Measurements from ENCODE around the gene IFI35.
"Not testable (repeated sequence)": the region's sequence is repeated elsewhere in the genome, so short reads cannot be mapped to it uniquely, and the experiment has no call there.

Gene IFI35

GRCh38 chr17:43024407-43025289 lies 18.1 kb downstream of the IFI35 start, which contains the start of gene RND2:
RND2 (plus strand) TSS chr17:43025231; CDS start chr17:43025348, 117 bp downstream.
- peak; percentile 97 for DNase-seq (ENCODE audit: low spot score)

DNA sequence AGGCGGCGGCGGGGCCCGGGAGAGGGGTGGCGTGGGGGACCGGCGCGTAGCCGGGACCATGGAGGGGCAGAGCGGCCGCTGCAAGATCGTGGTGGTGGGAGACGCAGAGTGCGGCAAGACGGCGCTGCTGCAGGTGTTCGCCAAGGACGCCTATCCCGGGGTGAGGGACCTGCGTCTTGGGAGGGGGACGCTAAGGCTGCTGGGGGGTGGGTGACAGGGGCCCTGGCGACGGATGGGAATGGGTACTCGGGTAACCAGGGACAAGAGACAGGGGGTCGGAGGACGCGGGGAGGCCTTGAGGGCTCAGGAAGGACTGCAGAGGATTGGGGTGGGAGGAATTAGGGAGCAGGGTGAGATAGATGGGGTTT lies 18.7 kb downstream of the IFI35 start:
- DNase-seq (ENCODE audit: low spot score): no peak

DNA sequence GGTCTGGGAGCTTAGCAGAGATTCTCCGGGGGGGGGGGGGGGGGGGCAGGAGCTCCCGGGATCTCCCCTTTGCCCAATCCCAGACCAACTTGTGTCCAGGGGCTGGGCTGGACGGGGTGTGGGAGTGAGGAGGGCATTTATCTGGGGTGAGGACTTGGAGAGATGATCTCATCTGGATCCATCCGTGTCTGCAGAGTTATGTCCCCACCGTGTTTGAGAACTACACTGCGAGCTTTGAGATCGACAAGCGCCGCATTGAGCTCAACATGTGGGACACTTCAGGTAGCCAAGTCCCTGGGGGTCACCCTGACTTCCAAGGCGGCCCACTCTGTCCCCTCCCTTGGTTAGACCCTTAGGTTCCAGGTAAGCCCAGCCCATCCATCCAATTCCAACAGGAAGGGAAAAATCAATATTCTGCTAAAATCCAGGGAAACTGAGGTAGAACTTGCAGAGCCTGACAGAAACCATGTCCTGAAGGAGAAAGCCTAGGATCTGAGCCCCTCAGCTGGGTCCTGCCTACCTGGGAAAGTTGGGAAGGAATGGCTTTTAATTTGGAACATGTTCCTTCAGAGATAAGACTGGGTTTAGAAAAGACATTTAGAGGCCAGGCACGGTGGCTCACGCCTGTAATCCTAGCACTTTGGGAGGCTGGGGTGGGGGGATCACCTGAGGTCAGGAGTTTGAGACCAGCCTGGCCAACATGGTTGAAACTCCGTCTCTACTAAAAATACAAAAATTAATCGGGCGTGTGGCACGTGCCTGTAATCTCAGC lies 19.4 kb downstream of the IFI35 start:
- no peak for DNase-seq (ENCODE audit: low spot score)

GRCh38 chr17:43026595-43026994 lies 20.0 kb downstream of the IFI35 start:
- DNase-seq (ENCODE audit: low spot score): no peak

- no peak for DNase-seq (ENCODE audit: low spot score)
Measured at GRCh38 chr17:43027091-43028032, 20.8 kb downstream of the IFI35 start.

DNA sequence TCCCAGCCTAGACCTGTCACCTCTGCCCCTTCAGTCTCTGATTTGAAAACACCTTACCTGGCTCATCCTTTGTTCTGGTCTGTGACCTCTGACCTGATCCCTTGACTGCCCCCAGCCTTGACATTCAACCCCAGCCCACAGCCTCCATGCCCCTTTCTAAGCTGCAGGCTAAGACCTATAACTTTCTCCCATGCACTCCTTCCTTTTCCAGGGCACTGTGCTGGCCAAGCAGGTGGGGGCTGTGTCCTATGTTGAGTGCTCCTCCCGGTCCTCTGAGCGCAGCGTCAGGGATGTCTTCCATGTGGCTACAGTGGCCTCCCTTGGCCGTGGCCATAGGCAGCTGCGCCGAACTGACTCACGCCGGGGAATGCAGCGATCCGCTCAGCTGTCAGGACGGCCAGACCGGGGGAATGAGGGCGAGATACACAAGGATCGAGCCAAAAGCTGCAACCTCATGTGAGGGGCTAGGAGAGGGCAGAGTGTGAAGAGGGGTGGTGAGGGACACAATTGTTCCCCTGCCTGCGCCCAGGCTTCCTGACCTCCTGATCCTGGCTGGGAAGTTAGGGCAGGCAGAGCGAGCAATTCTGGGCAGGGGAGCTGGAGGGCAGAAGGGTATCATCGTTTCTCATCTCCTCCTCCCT lies 21.8 kb downstream of the IFI35 start:
- DNase-seq (ENCODE audit: low spot score): no peak

GRCh38 chr17:43030137-43030767 lies 23.7 kb downstream of the IFI35 start:
- DNase-seq (ENCODE audit: low spot score): no peak

DNA sequence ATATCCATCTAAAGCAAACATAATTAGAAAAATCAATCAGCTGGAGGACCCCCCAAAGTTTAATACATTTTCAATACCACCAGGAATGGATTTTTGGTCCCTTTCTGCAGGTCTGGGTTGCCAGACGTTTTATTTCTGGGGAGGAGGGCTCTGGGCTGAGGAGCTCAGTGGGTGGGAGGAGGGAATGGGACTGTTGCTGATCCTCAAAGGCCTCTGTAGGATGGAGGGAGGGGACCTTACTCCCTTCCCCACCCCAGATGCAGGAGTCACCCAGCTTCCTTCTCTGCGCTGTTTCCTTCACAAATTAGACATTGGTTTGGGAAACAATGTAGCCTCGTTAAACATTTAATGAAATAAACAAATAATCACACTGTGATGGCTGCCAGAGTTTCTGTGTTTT lies 25.1 kb downstream of the IFI35 start:
- DNase-seq (ENCODE audit: low spot score): no peak

DNA sequence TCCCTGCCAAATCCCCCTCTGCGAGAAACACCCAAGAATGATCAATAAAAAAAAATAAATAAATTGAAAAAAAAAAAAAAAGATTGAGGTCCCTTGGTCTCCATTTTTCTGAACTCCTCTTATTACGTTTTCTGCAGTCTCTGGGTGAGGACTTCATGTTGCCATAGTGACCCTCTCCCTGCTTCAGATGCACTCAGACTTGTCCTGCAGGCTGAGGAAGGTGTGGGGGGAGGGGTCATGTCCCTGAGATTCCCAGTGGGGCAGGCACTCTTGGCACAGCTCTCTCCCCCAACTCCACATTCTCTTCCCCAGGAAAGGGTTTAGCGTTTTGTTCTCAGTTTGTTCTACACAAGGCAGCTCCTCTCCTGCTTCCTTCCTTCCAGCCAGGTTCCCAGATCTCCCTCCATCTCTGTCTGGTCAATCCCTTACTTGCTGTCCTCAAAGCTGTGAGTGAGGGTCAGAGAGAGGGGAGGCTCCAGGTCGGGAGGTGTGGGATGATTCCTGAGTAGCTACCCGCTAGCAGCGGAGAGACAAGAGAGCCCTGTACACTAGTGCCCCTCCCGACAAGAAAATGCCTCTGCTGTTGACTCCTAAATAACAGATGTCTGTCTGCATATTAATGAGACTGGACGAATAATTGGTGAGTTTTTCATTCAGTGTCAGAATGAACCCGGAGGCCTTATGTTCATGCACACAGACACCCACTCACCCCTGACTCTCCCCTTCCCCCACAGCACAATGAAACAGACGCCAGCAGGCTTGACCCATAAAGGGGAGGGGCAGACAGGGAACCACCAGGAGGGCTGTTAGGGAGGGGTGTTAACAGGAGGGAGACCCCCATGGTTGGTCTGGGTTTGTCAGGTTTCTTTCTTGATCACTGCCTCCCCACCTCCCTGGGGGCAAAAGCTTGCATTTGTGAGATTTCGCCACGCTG lies 27.6 kb downstream of the IFI35 start:
- DNase-seq (ENCODE audit: low spot score): no peak

GRCh38 chr17:43034894-43035293 lies 28.3 kb downstream of the IFI35 start:
- no peak for DNase-seq (ENCODE audit: low spot score)

DNA sequence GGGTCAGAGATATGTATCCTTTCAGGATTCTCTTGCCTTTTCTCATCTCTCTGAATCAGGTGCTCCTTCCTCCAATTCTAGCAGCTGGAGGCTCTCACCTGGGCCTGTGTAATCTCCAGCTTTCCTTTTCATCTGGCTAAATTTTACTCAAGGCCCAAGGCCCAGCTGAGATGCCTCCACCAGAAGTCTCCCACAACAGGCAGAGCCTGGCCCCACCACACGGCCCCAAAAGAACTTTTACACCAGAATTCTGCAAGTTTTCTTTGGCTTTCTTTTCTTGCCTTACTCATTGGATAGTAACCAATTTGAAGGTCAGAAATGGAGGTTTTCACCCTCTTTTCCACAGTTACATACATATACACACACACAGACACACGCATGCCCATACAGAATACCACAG lies 33.1 kb downstream of the IFI35 start:
- DNase-seq (ENCODE audit: low spot score): no peak

DNA sequence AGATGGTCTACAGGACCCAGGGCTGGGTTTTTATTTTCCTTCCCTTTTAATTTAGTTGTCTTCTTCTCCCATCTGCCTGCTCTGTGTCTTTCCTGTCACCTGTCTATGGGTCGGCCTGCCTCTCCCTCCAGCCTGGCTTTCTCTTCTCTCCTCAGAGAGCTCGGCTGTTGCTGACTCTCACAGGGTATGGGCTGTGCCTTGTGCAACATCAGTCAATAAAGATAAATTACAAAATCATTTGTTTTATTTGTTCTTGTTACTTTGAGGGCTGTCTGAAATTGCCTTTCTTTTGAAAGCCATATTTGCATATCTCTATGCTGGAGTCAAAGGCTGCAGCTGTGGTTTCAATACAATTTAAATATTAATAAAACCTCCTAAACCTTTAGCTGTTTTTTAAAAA lies 34.1 kb downstream of the IFI35 start:
- DNase-seq (ENCODE audit: low spot score): no peak

- peak; percentile 19 for DNase-seq (ENCODE audit: low spot score)
Measured at GRCh38 chr17:43042025-43042628, 35.5 kb downstream of the IFI35 start.

- DNase-seq (ENCODE audit: low spot score): peak; percentile 34
Measured at GRCh38 chr17:43043307-43043706, 36.7 kb downstream of the IFI35 start.

- DNase-seq (ENCODE audit: low spot score): no peak
Measured at GRCh38 chr17:43044024-43044423, 37.4 kb downstream of the IFI35 start.

DNA sequence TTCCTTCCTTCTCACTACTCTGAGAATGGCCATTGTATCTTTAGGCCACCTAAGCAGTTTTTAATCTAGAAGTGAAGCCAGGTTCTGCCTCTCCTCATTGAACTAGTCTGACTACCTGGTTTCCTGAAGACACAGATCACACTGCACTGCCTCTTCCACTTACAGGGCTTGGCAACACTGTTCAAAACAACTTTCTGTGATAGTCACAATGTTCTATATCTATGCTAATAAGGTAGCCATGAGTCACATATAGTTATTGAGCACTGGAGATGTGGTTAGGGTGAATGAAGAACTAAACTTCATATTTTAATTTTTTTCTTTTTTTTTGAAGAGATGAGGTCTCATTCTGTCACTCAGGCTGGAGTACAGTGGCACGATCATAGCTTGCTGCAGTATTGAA lies 45.4 kb downstream of the IFI35 start:
- no peak for DNase-seq (ENCODE audit: low spot score)

DNA sequence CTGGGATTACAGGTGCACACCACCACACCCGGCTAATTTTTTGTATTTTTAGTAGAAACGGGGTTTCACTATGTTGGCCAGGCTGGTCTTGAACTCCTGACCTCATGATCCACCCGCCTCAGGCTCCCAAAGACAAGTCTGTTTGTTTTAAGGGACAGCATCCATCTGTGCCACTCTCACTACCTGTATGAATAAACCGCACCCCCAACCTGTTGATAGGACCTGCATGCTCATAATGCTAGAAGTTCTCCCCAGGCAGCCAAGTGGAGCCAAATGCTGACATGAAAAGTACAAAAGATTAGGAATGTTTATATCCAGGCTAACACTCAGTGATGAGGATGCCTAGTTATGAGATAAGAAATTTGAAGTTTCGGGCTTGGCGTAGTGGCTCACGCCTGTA lies 46.4 kb downstream of the IFI35 start:
- not testable (repeated sequence) for DNase-seq (ENCODE audit: low spot score)

DNA sequence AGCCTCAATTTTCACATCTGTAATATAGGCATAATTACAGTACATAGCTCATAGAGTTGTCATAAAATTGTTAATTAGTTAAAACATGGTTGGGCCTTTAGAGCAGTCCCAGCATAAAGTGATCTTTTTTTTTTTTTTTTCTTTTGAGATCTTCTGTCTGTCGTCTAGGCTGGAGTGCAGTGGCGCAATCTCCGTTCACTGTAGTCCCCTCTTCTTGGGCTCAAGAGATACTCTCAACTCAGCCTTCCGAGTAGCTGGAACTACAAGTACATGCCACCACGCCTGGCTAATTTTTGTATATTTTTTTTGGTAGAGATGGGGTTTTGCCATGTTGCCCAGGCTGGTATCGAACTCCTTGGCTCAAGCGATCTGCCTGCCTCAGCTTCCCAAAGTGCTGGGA lies 49.5 kb downstream of the IFI35 start:
- DNase-seq (ENCODE audit: low spot score): no peak

- no peak for DNase-seq (ENCODE audit: low spot score)
Measured at GRCh38 chr17:43062984-43063638, 56.5 kb downstream of the IFI35 start.
